PC-3 (cell line): ENCODE data around the gene C11orf21.

Experiments
- CTCF ChIP-seq: fragments of 300-600 bp; sonication (generic); conservative IDR thresholded peaks from 2 replicates; pipeline ENCODE4 v1.5.1; 2017; ENCODE audit warnings: antibody characterized with exemption, low read depth, mild to moderate bottlenecking, low read length
- EZH2 ChIP-seq: fragments of 300-600 bp; sonication (generic); IDR thresholded peaks from one replicate; pipeline ENCODE4 v1.6.1; 2017; ENCODE audit warnings: antibody characterized with exemption, mild to moderate bottlenecking, low read length; ENCODE audit not compliant: unreplicated experiment

GRCh38 chr11:2267306-2267850 lies 34.3 kb downstream of the C11orf21 start:
- TF ChIP-seq CTCF (no peak), EZH2 (no peak)
